ENCODE measurements around the gene PTPRJ. TPM values are rescaled to one million over a fixed set of nuclear protein-coding genes. Genes with fewer than 3 reads are reported as not detected.

Gene PTPRJ
- total and polyA plus RNA-seq, 2 donors (not counting 3 experiments of a cell fraction or from before 2014, with no cell fraction given) = 3.1 to 7.7 TPM

DNA sequence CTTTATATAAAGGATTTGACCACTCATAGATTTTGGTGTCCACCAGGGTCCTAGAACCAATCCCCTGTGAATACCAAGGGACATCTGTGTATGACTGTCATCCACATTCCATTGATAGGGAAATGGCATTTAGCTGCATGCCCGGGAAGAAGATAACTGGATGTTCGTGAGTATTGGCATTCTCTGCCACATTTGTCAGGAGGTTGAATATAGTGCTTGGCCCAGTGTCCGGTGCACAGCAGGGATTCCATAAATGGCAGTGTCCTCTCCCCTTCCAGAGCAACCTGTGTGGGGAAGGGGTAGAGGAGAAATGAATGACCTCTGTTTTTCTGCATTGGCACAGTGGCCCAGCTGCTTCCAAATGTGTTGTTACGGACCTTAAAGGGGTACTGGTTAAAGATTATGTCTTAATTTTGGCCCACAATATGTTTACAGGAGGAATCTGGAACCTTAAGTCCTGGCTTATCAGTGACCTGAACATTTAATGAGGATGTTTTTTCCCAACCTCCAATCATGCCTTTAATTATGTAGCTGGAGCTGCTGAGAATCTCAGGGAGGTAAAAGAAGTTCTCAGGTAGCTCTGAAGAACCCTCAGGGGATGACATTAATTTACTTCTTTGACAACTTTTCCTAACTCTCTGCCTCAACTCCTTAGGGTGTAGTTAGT, 202.6 kb downstream of the PTPRJ start:
- Histone ChIP-seq H3K4me1 (ENCODE audit: control insufficient read depth, extremely low read depth, insufficient read depth, low read length) (no peaks in the 10 kb centered on the region), H3K9me3 (replicated peaks; ENCODE audit: control insufficient read depth, insufficient read depth, low read length) (no peaks in the 10 kb centered on the region), H3K4me3 (replicated peaks in 1 of 3; ENCODE audit: insufficient read depth in 1 of 3, low read depth in 1 of 3, low read length in 3 of 3) (no peak overlapping the region), H2AFZ (ENCODE audit: low read depth, low read length) (no peak overlapping the region), H3K79me2 (ENCODE audit: control insufficient read depth, insufficient read depth, low read length) (no peaks in the 10 kb centered on the region), H3K9ac (replicated peaks; ENCODE audit: extremely low read depth, insufficient read depth, low read length) (no peak overlapping the region), H3K9me1 (replicated peaks; ENCODE audit: control insufficient read depth, extremely low read depth, insufficient read depth, low read length) (no peaks in the 10 kb centered on the region), H3K27me3 (ENCODE audit: control insufficient read depth in 2 of 2, insufficient read depth in 2 of 2, low read length in 2 of 2) (no peaks in the 10 kb centered on the region), H3K36me3 (ENCODE audit: control insufficient read depth in 2 of 2, extremely low read depth in 1 of 2, insufficient read depth in 2 of 2, low read length in 2 of 2) (no peaks in the 10 kb centered on the region), H3K4me2 (ENCODE audit: insufficient read depth, low read length) (no peak overlapping the region), H3K27ac (ENCODE audit: insufficient read depth, low read depth, low read length) (no peak overlapping the region), H4K20me1 (replicated peaks; ENCODE audit: control insufficient read depth, extremely low read depth, insufficient read depth, low read length) (no peaks in the 10 kb centered on the region)
- TF ChIP-seq POLR2A (IDR thresholded peaks at IDR 0.05; ENCODE audit: low read depth, low read length) = no peak
- no peak for TF ChIP-seq JUN (IDR thresholded peaks at IDR 0.05; ENCODE audit: borderline replicate concordance, insufficient read depth, insufficient read length, low read depth)
- no peak for TF ChIP-seq FOS (IDR thresholded peaks at IDR 0.05; ENCODE audit: borderline replicate concordance, insufficient read depth, low read length)
- no peak for TF ChIP-seq MYC (IDR thresholded peaks at IDR 0.05; ENCODE audit: low read depth, low read length)
- TF ChIP-seq GATA2 (IDR thresholded peaks at IDR 0.05; ENCODE audit: insufficient read depth, insufficient read length, low read depth, low read length) = no peak
- no peak for TF ChIP-seq EZH2 (IDR thresholded peaks at IDR 0.05; ENCODE audit: borderline replicate concordance, low read depth, low read length, severe bottlenecking)
- TF ChIP-seq POLR2AphosphoS5 (IDR thresholded peaks at IDR 0.05; ENCODE audit: insufficient read depth, low read depth, low read length) = no peak
- TF ChIP-seq, protein P1, sequence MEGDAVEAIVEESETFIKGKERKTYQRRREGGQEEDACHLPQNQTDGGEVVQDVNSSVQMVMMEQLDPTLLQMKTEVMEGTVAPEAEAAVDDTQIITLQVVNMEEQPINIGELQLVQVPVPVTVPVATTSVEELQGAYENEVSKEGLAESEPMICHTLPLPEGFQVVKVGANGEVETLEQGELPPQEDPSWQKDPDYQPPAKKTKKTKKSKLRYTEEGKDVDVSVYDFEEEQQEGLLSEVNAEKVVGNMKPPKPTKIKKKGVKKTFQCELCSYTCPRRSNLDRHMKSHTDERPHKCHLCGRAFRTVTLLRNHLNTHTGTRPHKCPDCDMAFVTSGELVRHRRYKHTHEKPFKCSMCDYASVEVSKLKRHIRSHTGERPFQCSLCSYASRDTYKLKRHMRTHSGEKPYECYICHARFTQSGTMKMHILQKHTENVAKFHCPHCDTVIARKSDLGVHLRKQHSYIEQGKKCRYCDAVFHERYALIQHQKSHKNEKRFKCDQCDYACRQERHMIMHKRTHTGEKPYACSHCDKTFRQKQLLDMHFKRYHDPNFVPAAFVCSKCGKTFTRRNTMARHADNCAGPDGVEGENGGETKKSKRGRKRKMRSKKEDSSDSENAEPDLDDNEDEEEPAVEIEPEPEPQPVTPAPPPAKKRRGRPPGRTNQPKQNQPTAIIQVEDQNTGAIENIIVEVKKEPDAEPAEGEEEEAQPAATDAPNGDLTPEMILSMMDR (IDR thresholded peaks at IDR 0.05; ENCODE audit: extremely low read depth in 1 of 2, insufficient read depth in 1 of 2, low read depth in 1 of 2, low read length in 2 of 2) = no peak
- TF ChIP-seq, protein P2, sequence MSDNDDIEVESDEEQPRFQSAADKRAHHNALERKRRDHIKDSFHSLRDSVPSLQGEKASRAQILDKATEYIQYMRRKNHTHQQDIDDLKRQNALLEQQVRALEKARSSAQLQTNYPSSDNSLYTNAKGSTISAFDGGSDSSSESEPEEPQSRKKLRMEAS (IDR thresholded peaks at IDR 0.05; ENCODE audit: insufficient read depth, insufficient read length) = no peak
- FAIRE-seq (no peak), DNase-seq (ENCODE audit: low read depth, low spot score) (no peak)
- BruUV-seq (replicated peaks) = no TSS peak
- ChIA-PET CTCF (no interaction called here), POLR2A (no interaction called here)
- intact Hi-C loops (cut with micrococcal nuclease) = no loop called here
- dilution Hi-C loops (cut with MboI; ENCODE audit: extremely low pct_ligation_motif_present, low sequenced_read_pairs) = no loop called here

Data from endothelial cell of umbilical vein (primary cell).